K562 (cell line): ENCODE data around the gene HMGB1. TPM values are rescaled to one million over a fixed set of nuclear protein-coding genes. Genes with fewer than 3 reads are reported as not detected.

Experiments used
- ATAC-seq: fragments of 200-7000 bp; cut with Tn5 transposase; 3 replicates; pipeline ENCODE4 v1.9.1; 2020; ENCODE audit warnings: moderate library complexity
- BruUV-seq: library from RNA; stranded (reverse); fragments of 400-500 nt; replicated peaks from 2 replicates; lab custom pipeline; 2021; lab: Mats Ljungman, UMichigan
- CTCF ChIA-PET: fragments of 300-600 bp; formaldehyde crosslinking; extraction: SDS; loops from one replicate; lab custom pipeline; 2021; ENCODE audit warnings: low intra/inter-chr PET ratio; lab: Yijun Ruan, JAX
- POLR2A ChIA-PET: fragments of 300-600, 350-650 bp; sonication (Branson Sonifier 250); formaldehyde crosslinking; extraction: SDS; loops from one replicate; lab custom pipeline; 2021; ENCODE audit warnings: antibody characterized with exemption, inconsistent platforms; lab: Yijun Ruan, JAX
- DNase-seq, 4 experiments: peaks; one replicate each; pipeline versions ENCODE4 v3.0.0 to v3.0.0-alpha.2; 2011 to 2018; ENCODE audit warnings: low spot score in 3 of 4, mixed read lengths in 3 of 4; ENCODE audit errors: extremely low read depth in 1 of 4
- FAIRE-seq: peaks from 2 replicates; lab custom pipeline; 2011; peaks lifted over from hg19 to GRCh38; lab: Jason Lieb, UNC
- H2AFZ ChIP-seq: 2 replicates; pipeline ENCODE4 v1.6.0; 2011; ENCODE audit warnings: low read depth, low read length, control low read depth, inconsistent platforms
- H3K27ac ChIP-seq: fragments of 200-600 bp; 3 replicates; pipeline ENCODE4 v1.8.0; 2011; ENCODE audit warnings: low read depth, mild to moderate bottlenecking, control low read depth, inconsistent platforms, low read length, moderate library complexity, mixed read lengths; ENCODE audit errors: extremely low read depth
- H3K27me3 ChIP-seq, 2 experiments: fragments of 300-600 bp in 1 of 2; 2 replicates in 1 of 2; 3 replicates in 1 of 2; pipeline versions ENCODE4 v1.6.0 to v1.8.0; 2011; ENCODE audit warnings: inconsistent platforms in 2 of 2, low read length in 2 of 2, mild to moderate bottlenecking in 1 of 2, mixed read lengths in 1 of 2, moderate library complexity in 1 of 2; ENCODE audit not compliant: control insufficient read depth in 2 of 2, insufficient read depth in 2 of 2
- H3K36me3 ChIP-seq: fragments of 300-600 bp; 3 replicates; pipeline ENCODE4 v1.8.0; 2011; ENCODE audit warnings: mild to moderate bottlenecking, low read length, inconsistent platforms; ENCODE audit not compliant: control insufficient read depth, insufficient read depth
- H3K4me1 ChIP-seq, 2 experiments: fragments of 200-600 bp in 1 of 2; replicated peaks in 1 of 2; 2 replicates in 1 of 2; 3 replicates in 1 of 2; pipeline versions ENCODE4 v1.5.1 to v1.8.0; 2011; ENCODE audit warnings: inconsistent platforms in 2 of 2, low read length in 2 of 2, mild to moderate bottlenecking in 1 of 2, mixed read lengths in 1 of 2, moderate library complexity in 1 of 2; ENCODE audit not compliant: control insufficient read depth in 2 of 2, insufficient read depth in 2 of 2
- H3K4me2 ChIP-seq: 2 replicates; pipeline ENCODE4 v1.6.1; 2011; ENCODE audit warnings: low read length, control low read depth, inconsistent platforms, mixed read lengths; ENCODE audit not compliant: insufficient read depth
- H3K4me3 ChIP-seq: fragments of 200-600 bp; sonication (generic), shearing (Covaris generic); 2 replicates; pipeline ENCODE4 v1.5.1; 2016; ENCODE audit warnings: control low read depth, inconsistent platforms
- H3K79me2 ChIP-seq: fragments of 200-600 bp; 3 replicates; pipeline ENCODE4 v1.8.0; 2011; ENCODE audit warnings: low read length, inconsistent platforms; ENCODE audit not compliant: control insufficient read depth, insufficient read depth
- H3K9ac ChIP-seq, 2 experiments: 2 replicates each; pipeline versions ENCODE4 v1.6.0 to v1.6.1; 2011; ENCODE audit warnings: low read depth in 2 of 2, low read length in 2 of 2, control low read depth in 1 of 2, inconsistent platforms in 1 of 2, mild to moderate bottlenecking in 1 of 2, mixed read lengths in 1 of 2; ENCODE audit not compliant: insufficient read depth in 1 of 2
- H3K9me1 ChIP-seq: one replicate; pipeline ENCODE4 v1.6.0; 2011; ENCODE audit warnings: inconsistent platforms, mild to moderate bottlenecking, low read length, moderate library complexity; ENCODE audit not compliant: control insufficient read depth, insufficient read depth
- H3K9me3 ChIP-seq: replicated peaks from 2 replicates; pipeline ENCODE4 v1.5.1; 2011; ENCODE audit warnings: low read depth, low read length, inconsistent platforms; ENCODE audit not compliant: control insufficient read depth, insufficient read depth
- H4K20me1 ChIP-seq: replicated peaks from 2 replicates; pipeline ENCODE4 v1.6.1; 2011; ENCODE audit warnings: low read length, inconsistent platforms, mixed read lengths; ENCODE audit not compliant: control insufficient read depth, insufficient read depth
- CHCHD3 ChIP-seq: fragments of 250-450 bp; sonication (Bioruptor Pico); IDR thresholded peaks from 2 replicates; pipeline ENCODE4 v2.1.2; 2022; ENCODE audit warnings: mild to moderate bottlenecking
- GTF2F1 ChIP-seq: IDR thresholded peaks from 2 replicates; pipeline ENCODE4 v1.6.1; 2011; ENCODE audit warnings: low read depth, low read length, improper control_type of control experiment
- POLR3G ChIP-seq: IDR thresholded peaks from 2 replicates; pipeline ENCODE4 v1.6.1; 2011; ENCODE audit not compliant: insufficient read length, insufficient replicate concordance; ENCODE audit errors: extremely low read depth
- ZBTB11 ChIP-seq, 3 experiments: fragments of 200-800 bp in 1 of 3; fragments of 250-450 bp in 1 of 3; fragments of 450-650 bp in 1 of 3; sonication (Bioruptor Pico) in 1 of 3; sonication (Bioruptor generic) in 1 of 3; formaldehyde crosslinking in 1 of 3; IDR thresholded peaks; 2 replicates each; pipeline versions ENCODE4 v1.6.1 to v1.8.0; 2016 to 2022; ENCODE audit warnings: mild to moderate bottlenecking in 2 of 3, missing genetic modification characterization in 2 of 3, missing compliant biosample characterization in 1 of 3, moderate library complexity in 1 of 3
- ZBTB34 ChIP-seq: fragments of 250-450 bp; sonication (Bioruptor Pico); IDR thresholded peaks from 2 replicates; pipeline ENCODE4 v1.8.0; 2021; ENCODE audit warnings: mild to moderate bottlenecking, moderate library complexity
- ZNF785 ChIP-seq: fragments of 250-450 bp; sonication (Bioruptor Pico); IDR thresholded peaks from 2 replicates; pipeline ENCODE4 v1.4.0; 2020; ENCODE audit warnings: mild to moderate bottlenecking
- WGBS: fragments of 100-300 bp; shearing (Covaris generic); methylation state at CpG from one replicate; pipeline ENCODE4 v1.1.6; 2016; ENCODE audit warnings: low coverage, mixed read lengths; ENCODE audit not compliant: insufficient coverage; ENCODE audit errors: missing lambda C conversion rate; 5-methylcytosine and 5-hydroxymethylcytosine counted together
- in situ Hi-C: fragments of 300-500 bp; cut with MboI; formaldehyde crosslinking; loops from 4 replicates; pipeline ENCODE4 v1.15.0; 2018; ENCODE audit warnings: inconsistent platforms, mixed read lengths
- intact Hi-C: fragments of 100-400 bp; cut with micrococcal nuclease; formaldehyde crosslinking; loops from 2 replicates; pipeline ENCODE4 v1.14.2; 2022
- polyA plus RNA-seq, 8 experiments: library from polyadenylated mRNA; depleted of rRNA in 4 of 8; stranded (reverse) in 5 of 8; unstranded in 3 of 8; fragments of >200 nt; fragmentation: Nextera tagmentation in 2 of 8; fragmentation: Illumina TruSeq in 1 of 8; extraction: Ambion mirVana in 2 of 8; extraction: Trizol in 1 of 8; gene quantifications; 2 replicates each; pipeline versions ENCODE4 v1.2.1 to v1.2.3, GENCODE V29; 2011 to 2014; ENCODE audit warnings: inconsistent platforms in 1 of 8, missing spikeins in 1 of 8
- total RNA-seq, 7 experiments: library from RNA; depleted of rRNA in 6 of 7; stranded (reverse); fragments of >200 nt in 6 of 7; fragmentation: Illumina TruSeq in 2 of 7; extraction: Trizol in 2 of 7; gene quantifications; 2 replicates each; pipeline versions ENCODE4 v1.2.1 to v1.2.3, GENCODE V29; 2011 to 2021; ENCODE audit warnings: low replicate concordance in 1 of 7
- TF ChIP-seq, protein P1 (sequence below): sonication (generic); IDR thresholded peaks from 2 replicates; pipeline ENCODE4 v1.6.1; 2016
- TF ChIP-seq, protein P2 (sequence below): sonication (generic); formaldehyde crosslinking; IDR thresholded peaks from 2 replicates; pipeline ENCODE4 v1.8.0; 2023; ENCODE audit warnings: missing genetic modification reagents, mild to moderate bottlenecking, borderline replicate concordance

Gene HMGB1
- total and polyA plus RNA-seq, 9 of the 15 experiments (the other 6 are each of a cell fraction or from before 2014, with no cell fraction given), result 442 to 1,896 (median 933) TPM

GRCh38 chr13:30438286-30438685 lies 27.4 kb downstream of the HMGB1 start:
- 24% methylated on average over 3 of the region's 3 CpGs for WGBS
- no peaks in the 10 kb centered on the region for H3K4me1 ChIP-seq
- DNase-seq (no peak), FAIRE-seq (no peak), ATAC-seq (no peak)
- no peak overlapping the region for H2AFZ ChIP-seq
- no peaks in the 10 kb centered on the region for H3K9me1 ChIP-seq
- H3K27me3 ChIP-seq, result peaks cover 4% of the 10 kb centered on the region in 2 experiments; a peak in 3 of 5 replicates
- intact Hi-C loops (no loop called here), in situ Hi-C loops (no loop called here)
- TF ChIP-seq, protein P1, sequence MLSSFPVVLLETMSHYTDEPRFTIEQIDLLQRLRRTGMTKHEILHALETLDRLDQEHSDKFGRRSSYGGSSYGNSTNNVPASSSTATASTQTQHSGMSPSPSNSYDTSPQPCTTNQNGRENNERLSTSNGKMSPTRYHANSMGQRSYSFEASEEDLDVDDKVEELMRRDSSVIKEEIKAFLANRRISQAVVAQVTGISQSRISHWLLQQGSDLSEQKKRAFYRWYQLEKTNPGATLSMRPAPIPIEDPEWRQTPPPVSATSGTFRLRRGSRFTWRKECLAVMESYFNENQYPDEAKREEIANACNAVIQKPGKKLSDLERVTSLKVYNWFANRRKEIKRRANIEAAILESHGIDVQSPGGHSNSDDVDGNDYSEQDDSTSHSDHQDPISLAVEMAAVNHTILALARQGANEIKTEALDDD, result no peak
- TF ChIP-seq CHCHD3 (CRISPR knock-in tag), result no peak
- no peak for TF ChIP-seq ZBTB34 (CRISPR knock-in tag)
- TF ChIP-seq POLR3G, result no peak
- TF ChIP-seq, protein P2, sequence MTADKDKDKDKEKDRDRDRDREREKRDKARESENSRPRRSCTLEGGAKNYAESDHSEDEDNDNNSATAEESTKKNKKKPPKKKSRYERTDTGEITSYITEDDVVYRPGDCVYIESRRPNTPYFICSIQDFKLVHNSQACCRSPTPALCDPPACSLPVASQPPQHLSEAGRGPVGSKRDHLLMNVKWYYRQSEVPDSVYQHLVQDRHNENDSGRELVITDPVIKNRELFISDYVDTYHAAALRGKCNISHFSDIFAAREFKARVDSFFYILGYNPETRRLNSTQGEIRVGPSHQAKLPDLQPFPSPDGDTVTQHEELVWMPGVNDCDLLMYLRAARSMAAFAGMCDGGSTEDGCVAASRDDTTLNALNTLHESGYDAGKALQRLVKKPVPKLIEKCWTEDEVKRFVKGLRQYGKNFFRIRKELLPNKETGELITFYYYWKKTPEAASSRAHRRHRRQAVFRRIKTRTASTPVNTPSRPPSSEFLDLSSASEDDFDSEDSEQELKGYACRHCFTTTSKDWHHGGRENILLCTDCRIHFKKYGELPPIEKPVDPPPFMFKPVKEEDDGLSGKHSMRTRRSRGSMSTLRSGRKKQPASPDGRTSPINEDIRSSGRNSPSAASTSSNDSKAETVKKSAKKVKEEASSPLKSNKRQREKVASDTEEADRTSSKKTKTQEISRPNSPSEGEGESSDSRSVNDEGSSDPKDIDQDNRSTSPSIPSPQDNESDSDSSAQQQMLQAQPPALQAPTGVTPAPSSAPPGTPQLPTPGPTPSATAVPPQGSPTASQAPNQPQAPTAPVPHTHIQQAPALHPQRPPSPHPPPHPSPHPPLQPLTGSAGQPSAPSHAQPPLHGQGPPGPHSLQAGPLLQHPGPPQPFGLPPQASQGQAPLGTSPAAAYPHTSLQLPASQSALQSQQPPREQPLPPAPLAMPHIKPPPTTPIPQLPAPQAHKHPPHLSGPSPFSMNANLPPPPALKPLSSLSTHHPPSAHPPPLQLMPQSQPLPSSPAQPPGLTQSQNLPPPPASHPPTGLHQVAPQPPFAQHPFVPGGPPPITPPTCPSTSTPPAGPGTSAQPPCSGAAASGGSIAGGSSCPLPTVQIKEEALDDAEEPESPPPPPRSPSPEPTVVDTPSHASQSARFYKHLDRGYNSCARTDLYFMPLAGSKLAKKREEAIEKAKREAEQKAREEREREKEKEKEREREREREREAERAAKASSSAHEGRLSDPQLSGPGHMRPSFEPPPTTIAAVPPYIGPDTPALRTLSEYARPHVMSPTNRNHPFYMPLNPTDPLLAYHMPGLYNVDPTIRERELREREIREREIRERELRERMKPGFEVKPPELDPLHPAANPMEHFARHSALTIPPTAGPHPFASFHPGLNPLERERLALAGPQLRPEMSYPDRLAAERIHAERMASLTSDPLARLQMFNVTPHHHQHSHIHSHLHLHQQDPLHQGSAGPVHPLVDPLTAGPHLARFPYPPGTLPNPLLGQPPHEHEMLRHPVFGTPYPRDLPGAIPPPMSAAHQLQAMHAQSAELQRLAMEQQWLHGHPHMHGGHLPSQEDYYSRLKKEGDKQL, result no peak
- no peak for TF ChIP-seq ZBTB11 (CRISPR knock-in tag; IDR thresholded peaks at IDR 0.05)
- no peak for TF ChIP-seq GTF2F1
- no peak for TF ChIP-seq ZNF785
- POLR2A ChIA-PET, result interaction anchor here (1.0 kb wide), 1 partner anchor 11 kb away, joined by 3 read pairs; no protein-coding TSS in a partner anchor
- no peak overlapping the region for H3K9ac ChIP-seq
- no peaks in the 10 kb centered on the region for H3K36me3 ChIP-seq
- no peaks in the 10 kb centered on the region for H3K9me3 ChIP-seq
- no peak overlapping the region for H3K4me2 ChIP-seq
- H3K4me3 ChIP-seq, result no peak overlapping the region
- no peaks in the 10 kb centered on the region for H3K79me2 ChIP-seq
- CTCF ChIA-PET, result no interaction called here
- no peaks in the 10 kb centered on the region for H4K20me1 ChIP-seq
- no peak overlapping the region for H3K27ac ChIP-seq
- BruUV-seq, result no TSS peak
